Thoracic aorta (tissue), 2 donors: ENCODE measurements around the gene SOX15. TPM values are rescaled to one million over a fixed set of nuclear protein-coding genes. Genes with fewer than 3 reads are reported as not detected.
A peak's percentile ranks its signal among the peaks of the same experiment; 100 is the strongest.

Experiments
- ATAC-seq: fragments of 150-250 bp; one replicate; pipeline ENCODE4 v1.8.0; 2017; ENCODE audit warnings: low read depth; ENCODE audit not compliant: insufficient number of reproducible peaks, low FRiP score
- DNase-seq: peaks from one replicate; pipeline ENCODE4 v3.0.0-alpha.2; 2020; ENCODE audit warnings: low spot score
- H3K27ac ChIP-seq, 2 donors: fragments of 200-600 bp; sonication (generic); 1 replicate in 1 of 2; 2 replicates in 1 of 2; pipeline ENCODE4 v1.5.1; 2016; ENCODE audit warnings: mild to moderate bottlenecking in 2 of 2, moderate library complexity in 2 of 2
- H3K27me3 ChIP-seq: fragments of 200-600 bp; sonication (generic); replicated peaks from 2 replicates; pipeline ENCODE4 v1.6.0; 2016; ENCODE audit warnings: mild to moderate bottlenecking; ENCODE audit not compliant: insufficient read depth
- H3K36me3 ChIP-seq: fragments of 200-600 bp; sonication (generic); one replicate; pipeline ENCODE4 v1.5.1; 2016
- H3K4me1 ChIP-seq, 2 donors: fragments of 200-600 bp; sonication (generic); 1 replicate in 1 of 2; 2 replicates in 1 of 2; pipeline versions ENCODE4 v1.5.1 to v1.6.0; 2016; ENCODE audit warnings: low read depth in 2 of 2, mild to moderate bottlenecking in 1 of 2; ENCODE audit not compliant: control insufficient read depth in 1 of 2
- H3K4me3 ChIP-seq: fragments of 200-600 bp; sonication (generic); 2 replicates; pipeline ENCODE4 v1.5.1; 2016; ENCODE audit warnings: mild to moderate bottlenecking
- H3K9me3 ChIP-seq: fragments of 200-600 bp; sonication (generic); 2 replicates; pipeline ENCODE4 v1.5.1; 2016
- total RNA-seq, 2 donors: library from RNA; depleted of rRNA; stranded (reverse); fragments of >200 nt; gene quantifications; one replicate each; pipeline versions ENCODE4 v1.1.0 to v1.2.3, GENCODE V29; 2016
- TF ChIP-seq, protein P1 (sequence below): fragments of 200-600 bp; sonication (generic); IDR thresholded peaks from one replicate; pipeline ENCODE4 v1.5.1; 2019; ENCODE audit warnings: antibody characterized with exemption

Gene SOX15
- total RNA-seq, 2 donors from 2014 or later, result 0.81 to 2.8 TPM

- TF ChIP-seq, protein P1, sequence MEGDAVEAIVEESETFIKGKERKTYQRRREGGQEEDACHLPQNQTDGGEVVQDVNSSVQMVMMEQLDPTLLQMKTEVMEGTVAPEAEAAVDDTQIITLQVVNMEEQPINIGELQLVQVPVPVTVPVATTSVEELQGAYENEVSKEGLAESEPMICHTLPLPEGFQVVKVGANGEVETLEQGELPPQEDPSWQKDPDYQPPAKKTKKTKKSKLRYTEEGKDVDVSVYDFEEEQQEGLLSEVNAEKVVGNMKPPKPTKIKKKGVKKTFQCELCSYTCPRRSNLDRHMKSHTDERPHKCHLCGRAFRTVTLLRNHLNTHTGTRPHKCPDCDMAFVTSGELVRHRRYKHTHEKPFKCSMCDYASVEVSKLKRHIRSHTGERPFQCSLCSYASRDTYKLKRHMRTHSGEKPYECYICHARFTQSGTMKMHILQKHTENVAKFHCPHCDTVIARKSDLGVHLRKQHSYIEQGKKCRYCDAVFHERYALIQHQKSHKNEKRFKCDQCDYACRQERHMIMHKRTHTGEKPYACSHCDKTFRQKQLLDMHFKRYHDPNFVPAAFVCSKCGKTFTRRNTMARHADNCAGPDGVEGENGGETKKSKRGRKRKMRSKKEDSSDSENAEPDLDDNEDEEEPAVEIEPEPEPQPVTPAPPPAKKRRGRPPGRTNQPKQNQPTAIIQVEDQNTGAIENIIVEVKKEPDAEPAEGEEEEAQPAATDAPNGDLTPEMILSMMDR, result no peak
- Histone ChIP-seq H3K4me1 (peaks cover 49 to 62% of the 10 kb centered on the region in 2 donors), H3K9me3 (no peaks in the 10 kb centered on the region), H3K27me3 (no peaks in the 10 kb centered on the region), H3K4me3 (peak within 1 kb of the TSS; percentile 75), H3K27ac (peak within 1 kb of the TSS; percentile 88 to 89), H3K36me3 (peaks cover 2% of the 10 kb centered on the region)
- ATAC-seq (peak; percentile 76), DNase-seq (peak; percentile 87)
These were observed 6.4 kb downstream of the SOX15 start, which contains the start of gene MPDU1 for GRCh38 chr17:7583253-7584109. TSS of gene MPDU1 (plus strand) at chr17:7583852. CDS start at chr17:7583863, 11 bp downstream.

DNA sequence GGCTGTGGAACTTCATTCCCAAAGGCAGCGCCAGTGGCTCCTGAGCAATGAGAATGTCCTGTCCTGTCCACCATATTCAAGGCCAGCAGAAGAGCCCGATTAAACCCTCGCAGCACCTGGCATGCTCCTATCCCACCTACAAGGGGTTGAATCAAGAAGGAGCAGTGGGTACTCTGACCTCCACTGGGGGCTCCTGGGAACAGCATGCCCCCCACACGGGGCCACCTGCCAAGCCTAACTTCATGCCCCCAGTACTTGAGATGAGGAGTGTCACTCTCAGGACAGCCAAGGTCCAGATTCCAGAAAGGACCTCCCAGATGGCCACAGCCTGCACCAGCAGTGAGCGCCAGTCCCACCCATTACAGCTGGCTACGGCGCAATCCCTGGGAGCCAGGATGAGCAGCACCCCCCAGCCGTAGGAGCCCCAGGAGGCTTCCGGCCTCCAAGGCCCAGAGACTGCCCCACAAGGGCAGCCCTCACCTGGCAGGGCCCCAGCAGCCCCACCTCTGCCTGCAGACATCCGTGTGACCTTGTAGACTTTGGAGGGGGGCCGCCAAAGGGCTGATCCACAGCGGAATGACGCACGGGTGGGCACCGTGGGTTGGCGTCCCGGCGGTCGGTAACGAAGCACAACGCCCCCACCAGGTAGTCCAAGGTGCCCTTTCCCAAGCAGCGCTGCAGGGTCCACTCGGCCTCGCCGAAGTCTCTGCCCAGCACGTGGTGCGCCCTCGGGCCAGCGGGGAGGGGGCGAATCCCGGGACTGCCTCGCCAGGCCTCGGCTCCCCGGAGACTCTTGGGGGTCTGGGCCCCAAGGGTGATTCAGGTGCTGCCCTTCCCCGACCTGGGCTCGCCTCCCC, 7.3 kb downstream of the SOX15 start:
- TF ChIP-seq, protein P1, result no peak
- Histone ChIP-seq H3K4me1 (peaks cover 49 to 55% of the 10 kb centered on the region in 2 donors), H3K27ac (peak overlapping the region; percentile 88 to 89), H3K27me3 (no peaks in the 10 kb centered on the region), H3K4me3 (peak overlapping the region; percentile 75), H3K36me3 (peaks cover 11% of the 10 kb centered on the region), H3K9me3 (no peaks in the 10 kb centered on the region)
- no peak for ATAC-seq
- no peak for DNase-seq

GRCh38 chr17:7580604-7581575, 9.0 kb downstream of the SOX15 start:
- ATAC-seq, result no peak
- Histone ChIP-seq H3K9me3 (no peaks in the 10 kb centered on the region), H3K36me3 (peaks cover 28% of the 10 kb centered on the region), H3K27me3 (no peaks in the 10 kb centered on the region), H3K4me1 (peaks cover 49 to 55% of the 10 kb centered on the region in 2 donors), H3K4me3 (peak overlapping the region; percentile 69), H3K27ac (peak overlapping the region; percentile 61 to 88)
- no peak for DNase-seq
- TF ChIP-seq, protein P1, result no peak

GRCh38 chr17:7579834-7580603, 9.9 kb downstream of the SOX15 start:
- ATAC-seq, result no peak
- Histone ChIP-seq H3K4me1 (peaks cover 53 to 63% of the 10 kb centered on the region in 2 donors), H3K4me3 (peak overlapping the region; percentile 69), H3K27me3 (no peaks in the 10 kb centered on the region), H3K9me3 (no peaks in the 10 kb centered on the region), H3K27ac (peak overlapping the region; percentile 75 to 88), H3K36me3 (peaks cover 37% of the 10 kb centered on the region)
- TF ChIP-seq, protein P1, result no peak
- DNase-seq, result no peak
